HG03196 (cell line): ENCODE data around the gene WDR38.

Experiments used
- ATAC-seq: cut with Tn5 transposase; IDR thresholded peaks from one replicate; pipeline ENCODE4 v1.9.1; 2021; ENCODE audit not compliant: unreplicated experiment

WDR38 gene, protein sequence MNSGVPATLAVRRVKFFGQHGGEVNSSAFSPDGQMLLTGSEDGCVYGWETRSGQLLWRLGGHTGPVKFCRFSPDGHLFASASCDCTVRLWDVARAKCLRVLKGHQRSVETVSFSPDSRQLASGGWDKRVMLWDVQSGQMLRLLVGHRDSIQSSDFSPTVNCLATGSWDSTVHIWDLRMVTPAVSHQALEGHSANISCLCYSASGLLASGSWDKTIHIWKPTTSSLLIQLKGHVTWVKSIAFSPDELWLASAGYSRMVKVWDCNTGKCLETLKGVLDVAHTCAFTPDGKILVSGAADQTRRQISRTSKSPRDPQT

DNA sequence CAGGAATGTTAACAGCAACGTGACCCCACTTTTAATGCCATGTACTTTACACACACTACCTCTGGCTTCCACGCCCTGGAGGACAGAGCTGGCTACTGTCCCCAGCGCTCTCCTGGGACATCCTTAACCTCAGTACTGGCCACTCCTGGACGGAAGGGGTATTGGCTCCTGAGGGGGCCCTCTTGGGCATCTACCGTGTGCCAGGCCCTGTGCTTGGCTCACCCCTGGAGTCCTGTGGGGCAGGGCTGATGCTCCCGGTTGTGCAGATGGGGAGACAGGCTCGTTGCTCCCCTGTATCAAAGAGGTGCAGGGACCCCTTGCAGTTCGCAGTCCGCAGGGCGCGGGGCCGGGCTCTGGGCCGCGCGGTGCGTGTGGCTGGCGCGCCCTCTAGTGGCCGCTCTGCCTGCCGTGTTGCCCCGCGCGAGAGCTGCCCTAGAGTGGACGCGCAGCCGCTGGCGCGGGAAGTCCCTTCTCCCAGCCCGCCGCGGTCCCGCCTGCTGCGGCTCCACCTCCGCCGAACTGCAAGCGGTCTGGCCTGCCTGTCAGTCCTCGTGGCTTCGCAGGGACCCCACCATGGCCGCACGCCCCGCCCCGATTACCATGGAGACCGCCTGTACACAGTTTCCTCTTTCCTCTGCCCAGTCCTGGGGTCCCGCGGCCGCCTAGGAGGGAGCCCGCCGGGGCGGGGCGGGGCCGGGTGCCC is at the start of gene WDR38:
Gene WDR38, plus strand, starts transcription at position 632 of the 703 bp plus-strand sequence. CDS start 72 bp downstream, outside the sequence.
- ATAC-seq = peak; percentile 58

DNA sequence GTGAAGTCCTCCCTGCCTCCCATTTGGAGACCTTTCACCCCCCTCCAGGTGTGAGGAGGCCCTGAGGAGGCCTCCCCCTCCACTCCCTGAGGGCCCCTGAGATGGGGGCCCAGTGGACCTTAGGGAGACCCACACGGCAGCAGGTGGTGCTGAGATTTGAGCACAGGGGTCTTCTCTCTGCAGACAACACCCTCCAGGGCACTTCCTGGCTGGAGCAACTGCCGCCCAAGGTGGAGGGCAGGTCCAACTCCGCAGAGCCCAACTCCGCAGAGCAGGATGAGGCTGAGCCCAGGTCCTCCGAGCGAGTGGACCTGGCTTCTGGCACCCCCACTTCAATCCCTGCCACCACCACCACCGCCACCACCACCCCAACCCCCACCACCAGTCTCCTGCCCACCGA is 49.3 kb upstream of the WDR38 start:
- ATAC-seq = no peak

DNA sequence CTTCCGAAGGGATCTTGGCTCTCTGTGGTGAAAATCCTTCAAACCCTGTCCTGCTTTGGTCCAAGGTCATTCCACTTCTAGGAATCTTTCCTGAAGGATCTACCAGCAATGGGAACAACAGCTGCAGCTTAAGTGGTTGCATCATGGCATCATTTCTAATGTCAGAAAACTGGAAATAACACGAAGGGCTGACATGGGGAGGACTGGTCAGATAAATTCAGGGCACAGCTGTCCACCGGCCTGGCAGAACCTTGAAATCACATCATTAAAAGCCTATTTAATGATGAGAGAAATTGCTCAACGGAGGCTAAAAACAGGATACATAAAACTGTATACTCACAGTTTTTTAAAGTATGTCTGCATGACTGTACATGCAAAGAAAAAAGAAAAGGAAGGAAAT is 48.1 kb upstream of the WDR38 start:
- no peak for ATAC-seq

DNA sequence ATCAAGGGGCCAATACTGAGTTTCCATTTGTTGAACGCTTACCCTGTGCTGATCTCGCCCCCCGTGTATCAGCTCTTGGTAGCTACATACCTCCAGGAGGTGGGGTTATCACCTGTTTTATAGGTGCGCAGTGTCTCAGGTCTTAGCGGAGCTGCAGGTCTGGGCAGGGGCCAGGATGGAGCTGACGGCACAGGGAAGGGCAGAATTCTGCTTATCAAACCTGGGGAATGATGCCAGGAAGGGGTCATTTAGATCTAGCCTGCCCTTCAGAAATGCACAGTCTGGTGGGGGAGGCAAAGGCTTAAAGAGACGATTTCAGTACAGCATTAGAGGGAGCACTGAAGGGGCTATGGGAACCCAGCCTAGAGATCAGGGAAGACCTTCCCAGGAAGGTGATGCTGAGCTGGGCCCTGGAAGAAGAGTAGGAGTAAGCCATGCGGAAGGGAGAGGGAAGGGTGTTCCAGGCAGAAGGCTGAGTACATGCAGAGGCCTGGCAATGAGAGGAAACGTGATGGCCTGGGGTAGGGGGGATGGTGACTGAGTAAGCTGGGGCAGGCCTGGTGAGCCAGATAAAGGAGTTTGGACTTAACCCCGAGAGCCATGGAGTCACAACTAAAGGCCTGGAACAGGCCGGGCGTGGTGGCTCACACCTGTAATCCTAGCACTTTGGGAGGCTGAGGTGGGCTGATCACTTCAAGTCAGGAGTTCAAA is 44.9 kb upstream of the WDR38 start:
- ATAC-seq = no peak

DNA sequence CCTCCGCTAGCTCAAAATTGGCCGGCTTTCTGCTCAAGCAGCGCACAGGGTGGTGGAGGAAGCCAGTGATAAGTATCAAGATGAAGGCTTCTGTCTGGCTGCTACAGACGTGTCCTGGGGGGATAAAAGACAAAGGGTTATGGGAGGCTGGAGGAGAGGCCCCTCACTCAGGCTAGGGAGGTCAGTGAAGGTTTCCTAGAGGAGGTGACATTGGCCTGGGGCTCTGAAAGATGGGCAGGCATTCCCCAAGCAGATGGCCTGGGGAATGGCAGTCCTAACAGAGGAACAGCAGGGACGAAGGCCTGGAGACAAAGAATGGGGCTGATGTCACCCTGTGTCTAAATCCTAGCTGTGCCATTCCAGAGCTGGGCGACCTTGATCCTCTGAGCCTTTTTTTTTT is 44.0 kb upstream of the WDR38 start:
- ATAC-seq = no peak

DNA sequence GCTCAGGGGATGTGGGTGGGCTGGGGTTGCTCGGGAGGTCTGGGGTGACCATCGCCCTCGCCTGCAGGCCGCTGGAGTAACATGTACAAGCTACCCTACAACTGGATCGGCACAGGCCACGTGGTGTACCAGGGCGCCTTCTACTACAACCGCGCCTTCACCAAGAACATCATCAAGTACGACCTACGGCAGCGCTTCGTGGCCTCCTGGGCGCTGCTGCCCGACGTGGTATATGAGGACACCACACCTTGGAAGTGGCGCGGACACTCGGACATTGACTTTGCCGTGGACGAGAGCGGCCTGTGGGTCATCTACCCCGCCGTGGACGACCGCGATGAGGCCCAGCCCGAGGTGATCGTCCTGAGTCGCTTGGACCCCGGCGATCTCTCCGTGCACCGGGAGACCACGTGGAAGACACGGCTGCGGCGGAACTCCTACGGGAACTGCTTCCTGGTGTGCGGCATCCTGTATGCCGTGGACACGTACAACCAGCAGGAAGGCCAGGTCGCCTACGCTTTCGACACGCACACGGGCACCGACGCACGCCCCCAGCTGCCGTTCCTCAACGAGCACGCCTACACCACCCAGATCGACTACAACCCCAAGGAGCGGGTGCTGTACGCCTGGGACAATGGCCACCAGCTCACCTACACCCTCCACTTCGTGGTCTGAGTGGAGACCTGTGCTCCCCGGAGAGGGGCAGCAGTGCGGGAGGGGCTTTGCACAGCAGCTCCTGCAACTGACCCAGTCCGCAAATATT is 43.3 kb upstream of the WDR38 start:
- ATAC-seq = no peak

DNA sequence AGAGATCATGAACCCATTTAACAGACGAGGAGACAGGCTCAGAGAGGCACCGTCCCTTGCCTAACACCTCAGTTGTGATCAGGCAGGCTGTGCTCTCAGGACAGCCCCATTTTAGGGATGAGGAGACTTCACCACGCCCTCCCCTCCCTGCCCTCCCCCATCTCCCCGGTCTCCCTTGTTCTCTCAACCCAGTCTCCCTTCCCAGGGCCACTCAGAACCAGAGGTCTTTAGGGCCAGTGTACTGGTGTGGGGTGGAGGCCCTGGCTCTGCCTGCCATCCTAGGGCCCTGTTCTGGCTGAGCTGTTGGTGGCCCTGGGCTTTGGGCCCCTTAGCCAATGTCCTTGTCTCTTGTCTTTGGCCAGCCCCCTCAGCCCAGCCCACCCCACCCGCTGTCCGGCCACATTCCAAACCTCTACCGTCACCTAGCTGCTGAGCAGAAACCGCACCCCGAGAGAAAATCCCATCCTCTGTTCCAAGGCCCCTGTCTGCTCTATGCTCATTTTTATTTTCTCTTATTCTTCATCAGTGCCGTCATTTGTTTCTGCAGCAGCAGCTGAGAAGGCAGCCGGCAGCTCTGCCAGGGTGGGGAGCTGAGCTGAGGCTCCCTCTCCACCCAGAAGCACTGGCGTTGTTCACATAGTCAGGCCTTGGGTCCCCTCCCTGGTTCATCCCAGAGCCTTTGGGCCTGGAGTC is 42.5 kb upstream of the WDR38 start:
- no peak for ATAC-seq

DNA sequence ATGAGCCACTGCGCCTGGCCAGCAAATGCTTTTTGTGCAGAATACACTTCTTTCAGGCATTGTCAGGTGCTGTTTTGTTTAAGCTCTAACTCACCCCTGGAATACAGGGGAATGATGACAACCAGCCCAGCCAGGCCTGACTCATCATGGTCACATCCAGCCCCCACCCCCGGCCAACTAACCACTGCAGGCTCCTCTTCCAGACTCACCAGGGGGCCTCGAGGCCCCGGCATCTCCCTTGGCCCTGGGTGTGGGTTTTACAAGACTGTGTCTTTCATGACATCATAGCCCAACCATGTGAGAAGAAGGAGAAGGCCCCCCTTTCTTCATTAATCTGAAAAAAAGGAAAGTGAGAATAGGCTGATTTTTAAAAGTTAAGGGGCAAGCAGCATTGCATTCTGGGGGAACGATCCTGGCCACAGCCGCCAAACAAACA is 40.8 kb upstream of the WDR38 start:
- no peak for ATAC-seq

DNA sequence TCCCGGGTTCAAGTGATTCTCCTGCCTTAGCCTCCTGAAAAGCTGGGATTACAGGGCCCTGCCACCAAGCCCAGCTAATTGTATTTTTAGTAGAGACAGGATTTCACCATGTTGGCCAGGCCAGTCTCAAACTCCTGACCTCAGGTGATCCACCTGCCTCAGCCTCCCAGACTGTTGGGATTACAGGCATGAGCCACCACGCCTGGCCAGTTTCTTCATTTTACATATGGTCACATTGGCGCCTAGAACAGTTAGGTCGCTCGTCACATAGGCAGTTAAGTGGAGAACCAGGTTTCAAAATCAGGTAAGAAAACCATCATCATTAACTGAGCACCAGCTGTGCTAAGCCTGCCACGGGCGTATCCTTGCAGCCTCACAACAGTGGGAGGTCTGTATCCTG is 40.2 kb upstream of the WDR38 start:
- ATAC-seq = no peak

DNA sequence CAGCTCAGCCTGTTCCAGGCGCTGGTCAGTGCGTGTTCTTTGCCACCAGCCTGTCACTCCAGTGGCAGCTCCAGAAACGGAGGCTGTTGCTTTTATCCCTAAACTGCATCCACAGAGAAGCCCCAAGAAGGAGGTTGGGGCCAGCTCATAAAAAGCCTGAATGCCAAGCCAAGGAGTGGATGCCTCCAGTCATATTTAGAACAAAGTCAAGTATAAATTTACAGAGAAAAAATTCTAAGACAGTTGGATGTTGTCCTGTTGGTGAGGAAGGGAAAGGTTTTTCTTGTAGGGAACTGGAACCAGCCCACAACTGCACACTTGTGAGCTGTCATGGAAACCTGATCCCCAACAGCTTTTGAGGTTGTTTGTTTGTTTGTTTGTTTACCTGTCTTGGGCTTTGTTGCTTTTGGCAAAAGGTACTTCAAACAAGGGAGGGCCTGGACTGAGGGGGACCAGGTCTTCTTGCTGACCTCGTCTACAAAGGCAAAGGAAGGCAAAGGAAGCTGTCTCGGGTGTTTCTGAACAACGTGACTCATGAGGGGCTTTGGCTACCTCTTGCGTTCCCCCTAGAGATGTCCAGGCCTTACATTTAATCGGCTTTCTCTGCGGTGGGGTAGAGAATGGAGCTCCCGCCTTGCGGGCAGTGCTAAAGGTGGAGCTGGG is 39.6 kb upstream of the WDR38 start:
- no peak for ATAC-seq

DNA sequence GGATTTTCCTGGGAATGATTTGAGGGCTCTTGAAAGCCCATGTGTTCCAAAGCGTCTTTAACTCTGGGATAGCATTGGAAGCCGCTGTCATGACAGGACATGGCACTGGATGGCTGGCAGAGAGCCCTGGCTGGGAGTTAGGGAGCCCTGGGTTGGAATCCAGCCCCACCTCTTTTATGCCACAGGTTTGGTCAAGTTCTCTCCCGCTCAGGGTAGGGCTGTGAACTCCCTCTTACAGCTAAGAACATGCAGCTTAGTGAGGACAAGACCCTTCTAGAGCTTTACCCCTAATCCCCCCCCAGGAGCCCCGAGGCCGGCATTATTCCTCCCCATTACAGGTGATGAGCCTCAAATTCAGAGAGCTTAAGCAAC is 39.1 kb upstream of the WDR38 start:
- no peak for ATAC-seq

DNA sequence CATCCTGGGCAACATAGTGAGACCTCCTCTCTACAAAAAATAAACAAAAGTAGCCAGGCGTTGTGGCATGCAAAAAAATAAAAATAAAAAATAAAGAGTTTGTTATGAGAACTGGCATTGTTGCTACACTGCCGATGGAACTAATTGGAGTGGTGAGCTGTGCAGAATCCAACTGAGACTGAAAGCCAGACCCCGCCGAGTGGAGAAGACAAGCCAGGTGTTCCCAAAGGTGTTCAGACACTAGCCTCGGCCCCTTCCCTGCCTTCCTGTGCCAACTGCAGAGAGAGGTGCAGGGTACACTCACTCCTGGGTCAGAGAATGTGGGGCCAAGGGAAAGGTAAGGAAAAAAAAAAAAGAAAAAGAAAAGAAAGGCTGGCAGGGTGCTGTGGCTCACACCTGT is 37.7 kb upstream of the WDR38 start:
- ATAC-seq = no peak

DNA sequence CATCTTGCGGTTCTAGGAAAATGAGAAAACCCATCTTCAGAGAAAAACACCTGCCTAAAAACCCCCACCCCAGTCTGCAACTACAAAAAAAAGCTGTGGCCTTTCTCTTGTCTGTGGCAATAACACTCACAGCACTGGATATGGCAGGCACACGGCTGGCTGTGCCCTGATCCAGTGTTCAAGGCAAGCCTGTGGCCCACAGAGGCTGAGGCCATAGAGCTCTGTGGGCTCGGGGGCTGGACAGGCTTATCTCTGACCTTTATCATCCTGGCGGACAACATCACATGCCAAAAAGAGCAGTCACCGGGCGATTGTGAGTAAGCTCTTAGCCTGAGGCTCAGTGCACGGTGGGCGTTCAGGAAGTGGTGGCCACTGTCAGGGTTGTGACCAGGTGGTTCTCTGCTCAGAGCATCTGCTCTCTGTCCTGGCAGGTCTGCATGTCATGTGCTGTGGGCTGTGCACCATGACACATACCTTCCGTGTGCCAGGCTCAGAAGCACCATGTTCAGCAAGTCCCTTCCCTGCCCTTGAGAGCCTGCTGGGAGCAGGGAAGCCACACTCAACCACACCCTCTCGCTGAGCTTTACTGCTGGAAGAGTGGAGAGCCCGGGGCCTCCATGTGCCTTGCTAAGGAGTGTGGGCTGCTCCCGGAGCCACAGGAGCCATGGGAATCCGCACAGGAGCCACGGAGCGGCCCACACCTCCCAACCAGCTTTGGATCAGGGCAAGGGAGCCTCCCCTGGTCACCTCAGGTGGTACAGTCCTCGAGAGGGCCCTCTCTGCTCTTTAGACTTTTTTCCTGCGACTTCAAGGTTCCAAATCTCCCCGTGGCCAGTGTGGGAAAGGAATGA is 34.6 kb upstream of the WDR38 start:
- no peak for ATAC-seq

DNA sequence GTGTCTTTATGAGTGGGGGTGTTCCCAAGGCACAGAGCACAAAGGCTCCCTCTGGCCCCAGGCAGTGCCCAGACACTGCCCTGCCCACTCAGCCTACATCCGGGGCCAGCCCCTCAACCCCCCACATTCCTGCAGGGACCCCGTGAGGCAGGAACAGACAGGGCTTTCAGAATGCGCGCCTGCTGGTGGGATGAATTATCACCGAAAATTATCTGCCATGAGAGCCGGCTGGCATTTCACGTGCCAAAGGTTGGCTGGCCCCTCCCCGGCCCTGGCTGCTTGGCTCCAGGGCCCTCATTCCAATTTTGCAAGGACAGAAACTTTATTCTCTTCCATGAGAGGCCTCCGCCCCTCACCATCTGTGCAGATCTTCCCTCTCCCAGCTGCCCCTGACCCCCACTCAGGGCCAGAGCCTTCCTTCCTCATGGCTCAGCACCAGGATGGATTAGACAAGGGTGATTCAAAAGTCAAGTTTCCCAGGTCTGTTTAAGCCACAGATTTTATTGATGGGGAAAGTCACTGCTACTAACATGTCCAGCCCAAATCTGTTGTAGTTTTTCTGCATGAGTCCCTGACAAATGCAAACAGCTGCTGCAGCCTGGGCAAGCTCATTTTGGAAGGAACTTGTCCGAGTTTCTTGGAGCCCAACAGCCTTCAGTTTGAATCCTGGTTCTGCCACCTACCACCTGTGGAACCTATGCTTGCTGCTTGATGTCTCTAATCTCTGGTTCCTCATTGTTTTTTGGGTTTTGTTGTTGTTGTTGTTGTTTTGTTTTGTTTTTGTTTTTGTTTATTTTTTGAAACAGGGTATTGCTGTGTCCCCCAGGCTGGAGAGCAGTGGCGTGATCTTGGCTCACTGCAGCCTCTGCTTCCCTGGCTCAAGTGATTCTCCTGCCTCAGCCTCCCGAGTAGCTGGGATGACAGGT is 32.3 kb upstream of the WDR38 start:
- ATAC-seq = no peak

DNA sequence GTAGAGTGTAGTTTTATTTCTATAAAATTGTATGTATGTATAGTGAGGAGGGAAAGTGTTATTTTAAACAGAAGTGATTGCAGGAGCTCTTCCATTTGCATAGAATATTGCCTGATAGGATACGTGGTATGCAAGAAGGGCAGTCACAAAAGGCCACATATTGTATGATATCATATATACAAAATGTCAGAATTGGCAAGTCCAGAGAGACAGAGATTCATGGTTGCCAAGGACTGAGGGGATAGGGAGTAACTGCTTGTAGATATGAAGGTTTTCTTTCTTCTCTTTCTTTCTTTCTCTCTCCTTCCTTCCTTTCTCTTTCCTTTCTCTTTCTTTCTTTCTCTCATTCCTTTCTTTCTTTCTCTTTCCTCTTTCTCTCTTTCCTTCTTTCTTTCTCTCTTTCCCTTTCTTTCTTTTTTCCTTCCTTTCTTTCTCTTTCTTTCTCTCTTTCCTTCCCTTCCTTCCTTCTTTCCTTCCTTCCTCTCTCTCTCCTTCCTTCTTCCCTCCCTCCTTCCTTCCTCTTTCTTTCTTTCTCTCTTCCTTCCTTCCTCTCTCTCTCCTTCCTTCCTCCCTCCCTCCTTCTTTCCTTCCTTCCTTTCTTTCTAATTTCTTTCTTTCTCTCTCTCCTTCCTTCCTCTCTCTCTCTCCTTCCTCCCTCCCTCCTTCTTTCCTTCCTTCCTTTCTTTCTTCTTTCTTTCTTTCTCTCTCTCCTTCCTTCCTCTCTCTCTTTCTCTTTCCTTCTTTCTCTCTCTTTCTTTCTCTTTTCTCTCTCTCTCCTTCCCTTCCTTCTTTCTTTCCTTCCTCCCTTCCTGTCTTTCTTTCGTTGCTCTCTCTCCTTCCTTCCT is 24.5 kb upstream of the WDR38 start:
- ATAC-seq = no peak

DNA sequence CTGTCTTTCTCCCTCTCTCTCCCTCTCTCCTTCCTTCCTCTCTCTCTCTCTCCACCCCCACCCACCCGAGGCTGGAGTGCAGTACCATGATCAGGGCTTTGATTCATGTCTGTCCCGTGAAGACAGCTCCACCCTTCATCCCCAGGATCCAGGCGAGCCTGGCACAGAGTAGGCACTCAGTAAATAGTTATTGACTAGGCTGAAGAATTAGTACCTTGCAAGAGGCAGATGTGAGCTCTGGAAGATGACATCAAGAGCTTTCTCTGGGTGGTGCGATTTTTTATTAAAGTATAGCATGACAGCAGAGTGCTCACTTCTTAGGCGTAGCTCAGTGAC is 24.0 kb upstream of the WDR38 start:
- ATAC-seq = no peak

DNA sequence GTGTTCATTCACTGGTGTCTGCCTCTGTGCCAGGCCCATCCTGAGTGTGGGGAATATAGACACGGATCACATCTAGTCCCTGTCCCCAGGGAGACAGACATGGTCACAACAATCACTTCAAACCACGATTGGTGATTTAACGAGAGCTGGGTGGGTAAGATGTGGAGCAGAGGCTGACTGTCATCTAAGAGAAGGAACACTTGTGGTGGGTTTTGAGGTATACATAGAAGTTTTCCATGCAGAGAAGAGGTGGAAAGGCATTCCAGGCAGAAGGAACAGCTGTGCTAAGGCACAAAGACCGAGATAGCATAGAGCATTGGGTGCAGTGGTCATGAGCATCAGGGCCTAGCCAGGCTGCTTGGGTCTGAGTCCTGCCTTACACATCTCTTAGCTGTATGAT is 22.7 kb upstream of the WDR38 start:
- ATAC-seq = no peak
